Astrocyte of the spinal cord (primary cell): ENCODE measurements around the gene UBE2QL1.

Source experiments
- DNase-seq: peaks from one replicate; pipeline ENCODE4 v3.0.0; 2011; ENCODE audit warnings: low read depth, low spot score
- H3K4me3 ChIP-seq: 2 replicates; pipeline ENCODE4 v1.5.1; 2011; ENCODE audit warnings: low read depth, mild to moderate bottlenecking, low read length, moderate library complexity
- in situ Hi-C: cut with HindIII; loops from 2 replicates; pipeline ENCODE4 v1.10.0; 2017; ENCODE audit warnings: low sequenced_read_pairs
- TF ChIP-seq, protein P1 (sequence below): IDR thresholded peaks from 2 replicates; pipeline ENCODE4 v1.5.1; 2012; ENCODE audit warnings: low read depth, mild to moderate bottlenecking, low read length, inconsistent platforms

UBE2QL1 gene

DNA sequence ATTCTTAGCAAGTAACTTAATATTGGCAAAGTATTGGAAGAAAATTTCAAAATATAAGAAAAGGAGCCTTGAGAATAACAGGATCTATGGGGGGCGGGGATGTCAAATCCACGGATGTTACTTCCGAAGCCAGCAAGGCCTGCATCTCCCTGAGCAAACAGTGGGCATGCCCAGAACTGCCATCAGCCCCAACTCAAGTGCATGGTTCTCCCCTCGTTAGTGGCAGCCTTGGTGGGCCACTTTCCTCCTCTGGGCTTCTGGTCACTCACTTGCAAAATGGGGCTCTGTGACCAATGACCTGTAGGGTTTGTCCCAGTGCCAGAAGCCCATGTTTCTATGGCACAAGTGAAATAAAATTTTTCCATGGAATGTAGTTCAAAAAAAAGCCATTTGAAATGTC lies 43.1 kb upstream of the UBE2QL1 start:
- no peak overlapping the region for H3K4me3 ChIP-seq
- in situ Hi-C loops, result no loop called here
- DNase-seq, result no peak
- TF ChIP-seq, protein P1, sequence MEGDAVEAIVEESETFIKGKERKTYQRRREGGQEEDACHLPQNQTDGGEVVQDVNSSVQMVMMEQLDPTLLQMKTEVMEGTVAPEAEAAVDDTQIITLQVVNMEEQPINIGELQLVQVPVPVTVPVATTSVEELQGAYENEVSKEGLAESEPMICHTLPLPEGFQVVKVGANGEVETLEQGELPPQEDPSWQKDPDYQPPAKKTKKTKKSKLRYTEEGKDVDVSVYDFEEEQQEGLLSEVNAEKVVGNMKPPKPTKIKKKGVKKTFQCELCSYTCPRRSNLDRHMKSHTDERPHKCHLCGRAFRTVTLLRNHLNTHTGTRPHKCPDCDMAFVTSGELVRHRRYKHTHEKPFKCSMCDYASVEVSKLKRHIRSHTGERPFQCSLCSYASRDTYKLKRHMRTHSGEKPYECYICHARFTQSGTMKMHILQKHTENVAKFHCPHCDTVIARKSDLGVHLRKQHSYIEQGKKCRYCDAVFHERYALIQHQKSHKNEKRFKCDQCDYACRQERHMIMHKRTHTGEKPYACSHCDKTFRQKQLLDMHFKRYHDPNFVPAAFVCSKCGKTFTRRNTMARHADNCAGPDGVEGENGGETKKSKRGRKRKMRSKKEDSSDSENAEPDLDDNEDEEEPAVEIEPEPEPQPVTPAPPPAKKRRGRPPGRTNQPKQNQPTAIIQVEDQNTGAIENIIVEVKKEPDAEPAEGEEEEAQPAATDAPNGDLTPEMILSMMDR, result no peak

DNA sequence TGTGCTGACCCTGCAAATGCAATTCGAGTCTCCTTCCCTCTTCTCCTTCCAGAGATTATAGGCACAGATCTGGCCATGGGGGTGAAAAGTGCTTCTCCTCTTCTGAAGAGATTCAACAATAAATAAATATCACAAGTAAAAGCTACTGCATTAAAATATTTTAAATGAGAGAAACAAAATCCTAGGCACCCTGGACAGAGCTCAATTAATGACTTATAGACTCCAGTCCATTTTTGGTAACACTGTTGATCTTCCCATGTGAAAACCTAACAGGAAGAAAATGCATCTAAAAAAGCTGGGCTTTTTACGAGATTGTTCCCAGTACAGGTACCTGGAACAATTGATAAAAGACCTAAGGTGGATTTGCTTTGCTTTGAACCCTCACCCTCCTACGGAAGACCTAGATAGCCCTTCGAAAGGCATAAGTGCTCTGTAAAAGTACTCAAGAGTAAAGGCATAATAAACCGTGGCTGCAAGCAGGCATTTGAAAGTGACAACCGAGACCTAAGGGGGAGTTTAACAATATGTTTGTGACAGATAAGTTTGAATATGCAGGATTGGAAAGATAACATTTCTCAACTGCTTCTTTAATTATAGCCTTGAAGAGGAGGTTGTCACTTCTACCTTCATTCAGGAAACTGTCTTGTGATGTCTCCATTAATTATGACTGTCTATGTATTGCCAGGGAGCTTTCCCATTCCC lies 41.0 kb upstream of the UBE2QL1 start:
- TF ChIP-seq, protein P1, result no peak
- no peak overlapping the region for H3K4me3 ChIP-seq
- DNase-seq, result no peak
- in situ Hi-C loops, result no loop called here

DNA sequence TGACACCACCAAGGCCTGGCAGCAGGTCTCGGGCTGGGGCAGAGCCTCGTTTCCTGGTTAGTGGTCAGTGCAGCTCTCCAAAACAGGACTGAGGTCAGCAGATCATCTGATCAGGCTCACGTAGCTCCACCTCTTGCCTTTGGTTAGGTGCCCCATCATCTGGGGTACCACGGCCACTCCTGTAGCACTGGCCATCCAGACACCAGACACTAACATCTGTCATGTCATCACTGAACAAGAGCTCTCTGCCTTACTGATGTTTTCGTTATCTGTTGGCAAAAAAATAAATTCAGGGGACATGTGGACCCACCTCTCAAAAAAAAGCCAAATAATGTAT lies 40.4 kb upstream of the UBE2QL1 start:
- DNase-seq, result no peak
- in situ Hi-C loops, result no loop called here
- TF ChIP-seq, protein P1, result no peak
- no peak overlapping the region for H3K4me3 ChIP-seq

DNA sequence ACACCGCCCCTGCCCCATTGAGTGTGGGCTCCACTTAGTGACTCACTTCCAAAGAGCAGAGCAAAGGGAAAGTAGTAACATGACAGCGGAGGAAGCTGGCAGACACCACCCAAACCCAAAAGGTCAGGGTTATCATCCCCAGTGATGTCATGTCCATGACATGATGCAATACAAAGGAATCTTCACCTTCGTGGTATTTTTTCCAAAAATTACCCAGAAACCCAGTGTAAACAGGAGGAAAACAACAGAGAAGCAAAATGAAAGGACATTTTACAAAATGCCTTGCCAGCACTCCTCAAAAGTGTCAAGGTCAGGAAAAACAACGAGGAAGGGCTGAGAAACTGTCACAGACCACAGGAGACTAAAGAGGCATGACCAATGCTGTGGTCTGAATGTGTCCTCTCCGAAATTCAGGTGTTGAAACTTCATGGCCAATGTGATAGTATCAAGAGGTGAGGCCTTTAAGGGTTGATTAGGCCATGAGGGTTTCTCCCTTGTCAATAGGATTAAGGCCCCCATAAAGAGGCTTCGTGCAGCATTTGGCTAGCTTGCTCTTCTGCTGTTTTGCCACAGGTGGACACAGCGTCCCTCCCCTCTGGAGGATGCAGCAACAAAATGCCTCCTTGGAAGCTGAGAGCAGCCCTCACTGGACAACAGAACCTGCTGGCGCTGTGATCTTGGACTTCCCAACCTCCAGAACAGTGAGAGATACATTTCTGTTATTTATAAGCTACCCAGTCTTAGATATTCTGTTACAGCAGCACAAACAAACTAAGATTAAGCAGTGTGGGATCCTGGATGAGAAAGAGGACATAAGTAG lies 39.8 kb upstream of the UBE2QL1 start:
- no peak for DNase-seq
- TF ChIP-seq, protein P1, result no peak
- in situ Hi-C loops, result no loop called here
- H3K4me3 ChIP-seq, result no peak overlapping the region

DNA sequence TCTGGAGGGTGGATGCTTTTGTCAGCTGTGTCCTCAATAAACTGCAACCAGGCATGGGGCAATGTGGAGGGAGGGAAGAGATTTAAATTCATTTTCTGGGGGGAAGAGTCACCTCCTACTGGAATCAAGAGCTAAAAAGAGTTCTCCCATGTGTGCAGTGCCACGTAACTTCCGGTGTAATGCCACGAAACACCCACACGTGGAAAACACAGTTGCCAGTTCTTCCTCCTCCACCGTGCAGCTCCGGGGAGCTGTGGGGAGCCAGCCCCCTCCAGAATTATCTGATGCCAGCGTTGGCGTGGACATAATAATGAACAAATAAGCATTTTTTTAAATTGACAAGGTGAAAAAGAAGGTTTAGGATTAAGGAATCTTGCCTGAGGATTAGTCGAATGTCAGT lies 38.2 kb upstream of the UBE2QL1 start:
- in situ Hi-C loops, result no loop called here
- DNase-seq, result no peak
- H3K4me3 ChIP-seq, result no peak overlapping the region
- TF ChIP-seq, protein P1, result no peak

DNA sequence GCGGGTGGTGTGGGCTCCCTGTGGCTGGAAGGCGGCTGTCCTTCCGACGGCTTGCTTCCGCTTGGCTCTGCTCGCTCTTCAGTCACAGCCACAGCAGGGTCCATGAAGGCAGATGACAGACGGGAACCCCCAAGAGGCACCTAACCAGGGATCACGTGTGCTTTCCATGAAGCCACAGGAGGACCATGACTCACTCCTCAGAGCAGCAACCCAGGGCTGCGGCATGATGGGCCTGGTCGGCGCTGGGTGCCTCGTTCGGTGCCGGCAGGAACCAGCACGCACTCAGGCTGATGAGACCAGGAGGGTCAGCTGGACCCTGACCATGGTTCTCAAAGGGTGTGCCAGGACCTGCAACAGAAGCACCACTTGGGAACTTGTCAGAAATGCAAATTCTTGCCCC lies 37.5 kb upstream of the UBE2QL1 start:
- TF ChIP-seq, protein P1, result no peak
- no peak for DNase-seq
- H3K4me3 ChIP-seq, result no peak overlapping the region
- in situ Hi-C loops, result no loop called here
